Spleen (tissue), 11 donors: ENCODE data around the gene TBX2. TPM values are rescaled to one million over a fixed set of nuclear protein-coding genes. Genes with fewer than 3 reads are reported as not detected.
A peak's percentile ranks its signal among the peaks of the same experiment; 100 is the strongest.

Experiments
- DNase-seq: peaks from one replicate; pipeline ENCODE4 v3.0.0-alpha.2; 2020
- H3K27ac ChIP-seq, 8 donors: fragments of 200-600 bp; sonication (generic) in 7 of 8; 1 replicate in 4 of 8; 2 replicates in 4 of 8; pipeline versions ENCODE4 v1.5.0 to v1.8.0; 2016 to 2021; ENCODE audit warnings: inconsistent platforms in 4 of 8, mild to moderate bottlenecking in 4 of 8, moderate library complexity in 1 of 8
- H3K27me3 ChIP-seq, 7 donors: fragments of 200-600 bp; sonication (generic) in 6 of 7; replicated peaks in 1 of 7; 1 replicate in 4 of 7; 2 replicates in 3 of 7; pipeline versions ENCODE4 v1.5.0 to v1.8.0; 2016 to 2021; ENCODE audit warnings: inconsistent platforms in 3 of 7, mild to moderate bottlenecking in 1 of 7
- H3K36me3 ChIP-seq, 6 donors: fragments of 200-600 bp; sonication (generic) in 5 of 6; 1 replicate in 4 of 6; 2 replicates in 2 of 6; pipeline versions ENCODE4 v1.5.0 to v1.8.0; 2016 to 2021; ENCODE audit warnings: inconsistent platforms in 2 of 6
- H3K4me1 ChIP-seq, 6 donors: fragments of 200-600 bp; sonication (generic) in 5 of 6; 1 replicate in 3 of 6; 2 replicates in 3 of 6; pipeline versions ENCODE4 v1.5.0 to v1.8.0; 2016 to 2021; ENCODE audit warnings: inconsistent platforms in 3 of 6
- H3K4me3 ChIP-seq, 8 donors: fragments of 200-600 bp; sonication (generic) in 7 of 8; 1 replicate in 4 of 8; 2 replicates in 4 of 8; pipeline versions ENCODE4 v1.5.0 to v1.8.0; 2016 to 2021; ENCODE audit warnings: inconsistent platforms in 4 of 8, mild to moderate bottlenecking in 4 of 8, moderate library complexity in 2 of 8
- H3K9me3 ChIP-seq, 8 donors: fragments of 200-600 bp; sonication (generic) in 7 of 8; 1 replicate in 4 of 8; 2 replicates in 4 of 8; pipeline versions ENCODE4 v1.5.0 to v1.8.0; 2016 to 2021; ENCODE audit warnings: inconsistent platforms in 4 of 8
- CTCF ChIP-seq, 11 experiments: fragments of 200-600 bp in 7 of 11; fragments of 450-650 bp in 4 of 11; sonication (generic) in 4 of 11; IDR thresholded peaks in 8 of 11; conservative IDR thresholded peaks in 3 of 11; 1 replicate in 7 of 11; 2 replicates in 4 of 11; pipeline versions ENCODE4 v1.4.0 to v1.8.0; 2016 to 2021; ENCODE audit warnings: antibody characterized with exemption in 11 of 11, inconsistent platforms in 4 of 11, mild to moderate bottlenecking in 1 of 11
- POLR2A ChIP-seq, 3 donors: fragments of 450-650 bp; IDR thresholded peaks; one replicate each; pipeline ENCODE4 v1.5.1; 2017; ENCODE audit warnings: antibody characterized with exemption in 3 of 3, mild to moderate bottlenecking in 1 of 3
- POLR2AphosphoS5 ChIP-seq, 3 donors: sonication (generic); formaldehyde crosslinking; IDR thresholded peaks; one replicate each; pipeline ENCODE4 v1.5.1; 2017; ENCODE audit warnings: antibody characterized with exemption in 3 of 3
- WGBS, 5 donors: extraction: QIAGEN DNeasy Blood & Tissue Kit in 3 of 5; methylation state at CpG; one replicate each; pipeline versions ENCODE4 v1.1.5 to v1.1.7; 2013 to 2018; 5-methylcytosine and 5-hydroxymethylcytosine counted together
- intact Hi-C: fragments of 100-400 bp; cut with DNase I; formaldehyde crosslinking; loops from one replicate; pipeline ENCODE4 v1.15.0; 2023; ENCODE audit warnings: low total_unique reads
- polyA plus RNA-seq, 3 donors: library from polyadenylated mRNA; stranded (reverse); fragments of 200-250 nt; gene quantifications; one replicate each; pipeline ENCODE4 v1.2.1, GENCODE V29; 2013
- total RNA-seq, 7 donors: library from RNA; depleted of rRNA in 3 of 7; stranded (reverse); fragments of >200 nt in 3 of 7; fragmentation: NEBNext Ultra II Directional in 4 of 7; extraction: Animal tissue kit (Norgen Biotek cat#: 25700) in 4 of 7; gene quantifications; one replicate each; pipeline versions ENCODE4 v1.1.0 to v1.2.1, GENCODE V29; 2016 to 2021
- donor health status: healthy with polysubstance abuse.
- donor health status: DM: no; HTN: no; CAD: no; lungs with moderate emphysema.
- donor health status: DM: no; HTN: no; CAD: no.
- donor health status: Bipolar disorder and iron deficiency.
- donor health status: healthy.
- donor health status: DM: no; HTN: no; CAD: no.
- donor health status: DM: yes; HTN: yes; CAD: no.

TBX2 gene
- total and polyA plus RNA-seq, 10 donors: 6.4 to 57.6 (median 24.1) TPM

GRCh38 chr17:61397086-61397842, 2.4 kb upstream of the TBX2 start:
- Histone ChIP-seq H3K36me3 (peaks cover 0 to 6% (median 0%) of the 10 kb centered on the region in 6 donors), H3K4me1 (peaks cover 34 to 79% (median 58%) of the 10 kb centered on the region in 6 donors), H3K27ac (peak overlapping the region in 7 of 8 donors; percentile 10 to 84 (median 73)), H3K9me3 (no peaks in the 10 kb centered on the region), H3K27me3 (peaks cover 38 to 89% (median 71%) of the 10 kb centered on the region in 7 donors), H3K4me3 (peak overlapping the region in 6 of 8 donors; percentile 8 to 69 (median 46))
- 3 to 14% (median 5%) methylated on average over 18 to 67 of the region's 67 CpGs for WGBS, 5 donors
- no peak for DNase-seq
- intact Hi-C loops: no loop called here
- no peak for TF ChIP-seq CTCF (IDR thresholded peaks at IDR 0.05 in 8 of 11, conservative IDR thresholded peaks at IDR 0.05 in 3 of 11)
- TF ChIP-seq POLR2AphosphoS5 (IDR thresholded peaks at IDR 0.05): peak in 2 of 3 donors; percentile 6 to 39

- DNase-seq: no peak
- intact Hi-C loops: no loop called here
- Histone ChIP-seq H3K27ac (peak overlapping the region; percentile 29 to 84 (median 78)), H3K4me3 (peak overlapping the region; percentile 25 to 69 (median 44)), H3K36me3 (no peaks in the 10 kb centered on the region), H3K27me3 (peaks cover 40 to 100% (median 85%) of the 10 kb centered on the region in 7 donors), H3K4me1 (peaks cover 39 to 93% (median 72%) of the 10 kb centered on the region in 6 donors), H3K9me3 (no peaks in the 10 kb centered on the region)
- TF ChIP-seq POLR2AphosphoS5 (IDR thresholded peaks at IDR 0.05) (no peak), CTCF (IDR thresholded peaks at IDR 0.05 in 8 of 11, conservative IDR thresholded peaks at IDR 0.05 in 3 of 11) (no peak), POLR2A (IDR thresholded peaks at IDR 0.05) (no peak)
- 3 to 5% (median 5%) methylated on average over 32 to 34 of the region's 34 CpGs for WGBS, 5 donors
Measured at GRCh38 chr17:61398721-61399130, 917 bp upstream of the TBX2 start.

GRCh38 chr17:61400066-61400716, 548 bp downstream of the TBX2 start:
- peak overlapping the region; percentile 25 to 69 (median 45) for H3K4me3 ChIP-seq
- DNase-seq: no peak
- intact Hi-C loops: no loop called here
- no peaks in the 10 kb centered on the region for H3K9me3 ChIP-seq
- H3K4me1 ChIP-seq: peaks cover 51 to 96% (median 86%) of the 10 kb centered on the region in 6 donors
- 0 to 1% (median 1%) methylated on average over 41 to 90 of the region's 90 CpGs for WGBS, 5 donors
- H3K27me3 ChIP-seq: peaks cover 48 to 100% (median 96%) of the 10 kb centered on the region in 7 donors
- H3K36me3 ChIP-seq: peaks cover 0 to 11% (median 0%) of the 10 kb centered on the region in 6 donors
- no peak for TF ChIP-seq POLR2AphosphoS5 (IDR thresholded peaks at IDR 0.05)
- no peak for TF ChIP-seq CTCF (IDR thresholded peaks at IDR 0.05 in 8 of 11, conservative IDR thresholded peaks at IDR 0.05 in 3 of 11)
- TF ChIP-seq POLR2A (IDR thresholded peaks at IDR 0.05): no peak
- H3K27ac ChIP-seq: peak overlapping the region in 7 of 8 donors; percentile 11 to 84 (median 61)
